ENCODE data around the gene MAPK8IP3.

MAPK8IP3 gene

GRCh38 chr16:1665829-1666228 is 40.2 kb upstream of the MAPK8IP3 start:
- no peak for DNase-seq (ENCODE audit: low read depth)
- no peak overlapping the region for H3K4me3 ChIP-seq (ENCODE audit: low read length)
- TF ChIP-seq, protein P1, sequence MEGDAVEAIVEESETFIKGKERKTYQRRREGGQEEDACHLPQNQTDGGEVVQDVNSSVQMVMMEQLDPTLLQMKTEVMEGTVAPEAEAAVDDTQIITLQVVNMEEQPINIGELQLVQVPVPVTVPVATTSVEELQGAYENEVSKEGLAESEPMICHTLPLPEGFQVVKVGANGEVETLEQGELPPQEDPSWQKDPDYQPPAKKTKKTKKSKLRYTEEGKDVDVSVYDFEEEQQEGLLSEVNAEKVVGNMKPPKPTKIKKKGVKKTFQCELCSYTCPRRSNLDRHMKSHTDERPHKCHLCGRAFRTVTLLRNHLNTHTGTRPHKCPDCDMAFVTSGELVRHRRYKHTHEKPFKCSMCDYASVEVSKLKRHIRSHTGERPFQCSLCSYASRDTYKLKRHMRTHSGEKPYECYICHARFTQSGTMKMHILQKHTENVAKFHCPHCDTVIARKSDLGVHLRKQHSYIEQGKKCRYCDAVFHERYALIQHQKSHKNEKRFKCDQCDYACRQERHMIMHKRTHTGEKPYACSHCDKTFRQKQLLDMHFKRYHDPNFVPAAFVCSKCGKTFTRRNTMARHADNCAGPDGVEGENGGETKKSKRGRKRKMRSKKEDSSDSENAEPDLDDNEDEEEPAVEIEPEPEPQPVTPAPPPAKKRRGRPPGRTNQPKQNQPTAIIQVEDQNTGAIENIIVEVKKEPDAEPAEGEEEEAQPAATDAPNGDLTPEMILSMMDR (conservative IDR thresholded peaks at IDR 0.05; ENCODE audit: low read depth, low read length): no peak

DNA sequence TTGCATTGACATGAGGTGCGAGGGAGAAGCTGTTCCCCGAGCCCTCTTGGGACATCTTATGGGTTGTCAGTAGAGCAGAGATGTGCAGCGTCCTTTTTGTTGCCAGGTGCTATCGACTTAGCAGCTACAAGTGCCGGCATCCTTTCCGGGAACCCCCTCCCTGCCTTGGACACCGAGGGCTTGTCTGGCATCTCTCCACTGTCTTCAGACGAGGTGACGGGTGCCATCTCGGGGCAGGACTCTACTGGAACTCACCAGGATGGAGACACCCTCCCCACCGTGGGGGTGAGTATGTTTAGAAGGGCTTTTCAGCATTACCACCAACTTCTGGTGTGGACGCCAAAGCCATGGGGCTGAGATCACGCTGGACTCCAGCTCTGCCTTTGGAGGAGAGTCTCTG is 39.7 kb upstream of the MAPK8IP3 start:
- H3K4me3 ChIP-seq (ENCODE audit: low read length): no peak overlapping the region
- TF ChIP-seq, protein P1 (conservative IDR thresholded peaks at IDR 0.05; ENCODE audit: low read depth, low read length): no peak
- no peak for DNase-seq (ENCODE audit: low read depth)

DNA sequence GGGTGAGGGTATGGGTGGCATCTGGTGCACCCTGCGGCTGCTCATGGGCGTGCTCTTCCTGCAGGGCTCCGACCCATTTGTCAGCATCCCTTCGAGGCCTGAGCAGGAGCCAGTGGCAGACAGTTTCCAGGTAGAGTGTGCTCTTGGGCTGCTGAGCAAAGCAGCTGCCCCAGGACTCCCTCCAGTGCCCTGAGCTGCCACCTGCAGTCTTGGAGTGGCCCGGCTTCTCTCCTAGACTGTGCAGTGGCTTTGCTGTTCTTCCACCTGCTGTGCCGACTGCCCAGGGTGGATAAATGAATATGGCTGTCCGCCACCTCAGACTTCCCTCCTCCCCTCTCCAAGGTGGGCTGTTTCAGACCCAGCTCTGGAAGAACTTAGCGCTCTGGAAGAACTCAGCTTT is 38.7 kb upstream of the MAPK8IP3 start:
- H3K4me3 ChIP-seq (ENCODE audit: low read length): no peak overlapping the region
- TF ChIP-seq, protein P1 (conservative IDR thresholded peaks at IDR 0.05; ENCODE audit: low read depth, low read length): no peak
- no peak for DNase-seq (ENCODE audit: low read depth)

DNA sequence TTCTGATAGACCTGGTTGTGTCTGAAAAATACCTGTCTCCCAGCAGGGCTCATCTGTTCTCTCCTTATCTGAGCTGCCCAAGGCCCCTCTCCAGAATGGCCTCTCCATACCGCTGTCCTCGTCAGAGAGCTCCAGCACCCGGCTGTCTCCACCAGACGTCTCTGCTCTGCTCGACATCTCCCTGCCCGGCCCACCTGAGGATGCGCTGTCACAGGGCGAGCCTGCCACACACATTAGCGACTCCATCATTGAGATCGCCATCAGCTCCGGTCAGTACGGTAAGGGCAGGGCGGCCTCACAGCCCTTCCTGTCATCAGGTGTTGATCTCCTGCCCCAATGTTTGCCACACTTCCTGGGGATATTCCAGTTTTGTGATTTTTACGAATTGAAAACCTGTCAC is 38.1 kb upstream of the MAPK8IP3 start:
- TF ChIP-seq, protein P1 (conservative IDR thresholded peaks at IDR 0.05; ENCODE audit: low read depth, low read length): no peak
- DNase-seq (ENCODE audit: low read depth): no peak
- no peak overlapping the region for H3K4me3 ChIP-seq (ENCODE audit: low read length)

- TF ChIP-seq, protein P1 (conservative IDR thresholded peaks at IDR 0.05; ENCODE audit: low read depth, low read length): no peak
- no peak for DNase-seq (ENCODE audit: low read depth)
- H3K4me3 ChIP-seq (ENCODE audit: low read length): no peak overlapping the region
These were observed 37.2 kb upstream of the MAPK8IP3 start for GRCh38 chr16:1668612-1669319.

DNA sequence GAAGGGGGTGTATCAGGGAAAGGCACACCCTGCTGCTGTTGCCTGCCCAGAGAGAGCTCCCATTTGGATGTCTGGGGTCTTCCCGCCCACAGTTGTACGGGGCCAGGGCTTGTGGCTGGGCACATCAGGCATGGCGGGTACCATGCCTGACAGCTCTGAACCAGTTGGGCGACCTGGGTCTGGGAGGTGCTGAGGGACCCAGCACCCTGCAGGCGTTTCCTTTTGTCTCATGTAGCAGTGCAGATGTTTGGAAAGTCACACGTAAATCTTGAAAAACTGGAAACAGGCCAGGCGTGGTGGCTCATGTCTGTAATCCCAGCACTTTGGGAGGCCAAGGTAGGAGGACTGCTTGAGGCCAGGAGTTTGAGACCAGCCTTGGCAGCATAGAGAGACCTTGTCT is 36.3 kb upstream of the MAPK8IP3 start:
- DNase-seq (ENCODE audit: low read depth): no peak
- TF ChIP-seq, protein P1 (conservative IDR thresholded peaks at IDR 0.05; ENCODE audit: low read depth, low read length): no peak

GRCh38 chr16:1670371-1670770 is 35.6 kb upstream of the MAPK8IP3 start:
- TF ChIP-seq, protein P1 (conservative IDR thresholded peaks at IDR 0.05; ENCODE audit: low read depth, low read length): no peak
- H3K4me3 ChIP-seq (ENCODE audit: low read length): no peak overlapping the region
- DNase-seq (ENCODE audit: low read depth): no peak

More for the DNA sequence above, 36.3 kb upstream of the MAPK8IP3 start:
- H3K4me3 ChIP-seq (ENCODE audit: low read length): no peak overlapping the region

All from retinal pigment epithelial cell (primary cell).